Daoy (cell line): ENCODE results near the gene RAB17. TPM values are rescaled to one million over a fixed set of nuclear protein-coding genes. Genes with fewer than 3 reads are reported as not detected.

Experiments used
- DNase-seq: peaks from one replicate; pipeline ENCODE4 v3.0.0-alpha.2; 2015; ENCODE audit warnings: low read depth
- total RNA-seq: library from RNA; depleted of rRNA; stranded (reverse); fragments of >200 nt; shearing (Covaris generic); gene quantifications from 2 replicates; pipeline ENCODE4 v1.2.3, GENCODE V29; 2014

The RAB17 gene
- total RNA-seq, 1 experiment from 2014 or later: 0.40 TPM

DNA sequence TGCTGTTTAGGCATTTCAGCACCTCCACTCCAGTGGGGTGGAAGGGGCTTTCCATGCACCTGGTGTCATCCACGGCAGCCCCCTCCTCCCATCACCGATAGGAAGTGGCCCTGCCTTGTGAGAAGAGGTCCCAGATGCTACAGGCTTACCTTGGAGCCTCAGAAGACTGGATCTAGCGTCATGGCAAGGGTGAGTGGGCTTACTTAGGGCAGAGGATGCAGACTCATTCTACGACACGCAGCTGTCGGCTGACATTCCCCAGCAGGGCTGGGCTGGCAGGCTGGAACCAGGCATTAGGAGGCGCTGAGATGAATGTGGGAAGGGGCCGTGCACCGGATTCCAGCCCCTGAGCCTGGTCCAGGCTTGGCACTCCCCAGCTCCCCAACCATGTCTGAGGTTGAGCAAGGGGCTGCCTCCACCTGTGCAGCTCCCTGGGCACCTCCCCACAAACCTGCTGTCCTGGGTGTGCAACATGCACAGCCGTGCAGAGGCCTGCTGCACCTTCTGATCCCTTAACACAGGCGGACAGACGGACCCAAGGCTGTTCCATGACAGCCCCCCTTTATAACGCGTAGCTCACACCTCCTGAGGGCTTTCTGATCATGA is 25.9 kb downstream of the RAB17 start:
- no peak for DNase-seq

DNA sequence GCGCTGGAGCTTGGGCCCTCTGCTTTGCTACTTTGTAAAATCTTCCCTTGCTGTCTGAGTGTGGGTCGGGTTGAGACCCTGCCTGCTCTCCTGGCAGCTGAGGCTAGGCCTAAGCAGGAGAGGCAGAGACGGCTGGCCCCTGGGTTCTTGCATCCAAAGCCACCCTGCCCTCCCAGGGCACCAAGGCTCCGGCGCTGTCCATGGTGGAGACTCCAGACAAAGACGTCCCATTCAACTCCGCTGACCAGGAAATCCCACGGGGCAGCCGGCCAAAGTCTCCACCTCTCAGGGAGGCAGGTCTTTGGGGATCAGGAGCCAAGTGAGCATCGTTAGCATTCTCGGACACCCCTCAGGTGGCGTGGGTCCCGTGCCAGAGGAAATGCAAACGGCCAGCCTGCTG is 26.7 kb downstream of the RAB17 start:
- DNase-seq: no peak

DNA sequence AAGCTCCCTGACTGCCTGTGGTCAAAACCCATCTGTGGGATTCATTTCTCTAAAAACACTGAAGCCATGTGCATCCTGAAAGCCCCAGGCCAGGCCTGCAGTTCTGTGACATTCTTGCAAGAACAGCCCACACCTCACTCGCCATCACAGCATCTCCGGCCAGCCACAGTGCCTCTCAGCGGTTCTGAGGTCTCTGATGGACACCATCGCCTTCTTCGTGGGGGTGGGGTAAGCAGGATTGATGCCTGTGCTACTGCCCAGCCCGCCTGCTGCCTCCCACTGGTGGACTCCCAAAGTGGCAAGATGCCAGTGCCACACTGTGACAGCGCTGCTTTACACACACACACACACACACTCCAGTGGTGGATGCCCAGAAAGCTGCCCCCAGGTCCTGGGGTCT is 29.3 kb downstream of the RAB17 start:
- DNase-seq: no peak

DNA sequence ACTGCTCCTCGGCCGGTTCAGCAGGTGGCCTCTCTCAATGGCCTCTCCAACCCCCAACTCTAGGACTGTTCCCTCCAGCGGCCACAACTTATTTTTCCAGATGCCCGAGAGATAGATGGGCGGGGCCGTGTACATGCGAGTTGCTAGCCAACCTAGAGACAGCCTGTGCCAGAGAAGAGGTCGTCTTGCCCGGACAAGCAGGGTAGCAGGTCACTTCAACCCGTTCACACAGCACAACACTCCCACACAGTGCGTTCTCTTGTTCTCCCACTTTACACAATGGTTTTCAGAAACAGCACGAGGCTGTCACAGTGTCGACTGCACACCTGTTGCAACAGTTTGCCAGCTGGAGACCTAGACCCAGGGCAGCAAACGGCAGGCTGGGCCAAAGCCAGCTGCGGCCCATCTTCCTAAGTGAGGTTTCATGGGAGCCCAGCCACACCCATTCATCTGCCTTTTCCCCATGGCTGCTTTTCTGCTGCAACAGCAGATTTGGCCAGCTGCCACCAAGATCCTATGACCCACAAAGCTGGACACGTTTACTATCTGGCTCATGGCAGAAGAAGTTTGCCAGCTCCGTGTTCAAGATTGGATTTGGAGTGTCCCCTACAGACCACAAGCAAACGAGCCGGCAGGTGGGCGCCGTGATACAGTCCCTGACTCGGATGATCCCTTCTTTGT is 31.4 kb downstream of the RAB17 start:
- DNase-seq: peak; percentile 64

DNA sequence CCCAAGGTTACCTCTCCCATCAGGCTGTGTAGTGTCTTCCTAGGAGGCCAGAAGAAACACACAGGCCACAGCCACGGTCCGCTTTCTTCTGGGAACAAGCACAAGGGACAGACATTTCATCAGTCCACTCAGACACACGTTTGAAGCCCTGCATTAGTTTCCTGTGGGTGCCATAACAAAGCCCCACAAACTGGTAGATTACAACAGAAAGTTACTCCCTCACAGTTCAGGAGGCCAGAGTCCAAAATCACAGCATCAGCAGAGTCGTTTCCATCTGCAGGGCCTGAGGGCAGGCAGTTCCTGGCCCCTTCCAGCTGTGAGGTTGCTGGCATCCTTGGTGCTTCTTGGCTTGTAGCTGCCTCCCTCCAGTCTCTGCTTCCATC is 32.9 kb downstream of the RAB17 start:
- no peak for DNase-seq

DNA sequence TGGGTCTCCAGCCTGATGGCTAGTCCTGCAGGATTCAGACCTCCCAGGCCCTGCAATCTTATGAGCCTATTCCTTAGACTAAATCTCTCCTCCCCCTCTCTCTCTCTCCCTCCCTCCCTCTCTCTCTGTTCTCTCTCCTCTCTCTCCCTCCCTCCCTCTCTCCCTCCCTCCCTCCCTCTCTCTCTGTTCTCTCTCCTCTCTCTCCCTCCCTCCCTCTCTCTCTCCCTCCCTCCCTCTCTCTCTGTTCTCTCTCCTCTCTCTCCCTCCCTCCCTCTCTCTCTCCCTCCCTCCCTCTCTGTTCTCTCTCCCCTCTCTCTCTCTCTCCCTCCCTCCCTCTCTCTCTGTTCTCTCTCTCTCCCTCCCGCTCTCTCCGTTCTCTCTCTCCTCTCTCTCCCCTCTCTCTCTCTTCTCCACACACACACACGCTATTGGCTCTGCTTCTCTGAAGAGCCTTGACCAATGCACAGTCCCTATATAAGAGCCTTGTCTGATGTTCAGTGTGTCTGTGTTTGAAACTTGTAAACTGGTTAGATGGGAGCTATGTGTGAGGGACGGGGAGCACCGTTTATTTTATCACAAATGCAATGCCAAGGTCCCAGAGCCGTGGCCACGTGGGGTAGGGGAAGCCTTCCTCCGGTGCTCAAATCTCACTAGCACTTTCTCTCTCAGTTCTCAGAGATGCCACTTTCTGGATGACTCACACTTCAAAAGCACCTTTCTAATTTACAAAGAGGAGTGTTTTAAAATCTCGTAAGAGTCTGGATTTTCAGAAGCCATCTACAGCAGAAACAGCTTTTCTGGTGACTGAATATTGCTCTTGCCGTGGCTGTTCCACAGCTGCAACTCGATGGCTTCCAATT is 33.5 kb downstream of the RAB17 start:
- no peak for DNase-seq

DNA sequence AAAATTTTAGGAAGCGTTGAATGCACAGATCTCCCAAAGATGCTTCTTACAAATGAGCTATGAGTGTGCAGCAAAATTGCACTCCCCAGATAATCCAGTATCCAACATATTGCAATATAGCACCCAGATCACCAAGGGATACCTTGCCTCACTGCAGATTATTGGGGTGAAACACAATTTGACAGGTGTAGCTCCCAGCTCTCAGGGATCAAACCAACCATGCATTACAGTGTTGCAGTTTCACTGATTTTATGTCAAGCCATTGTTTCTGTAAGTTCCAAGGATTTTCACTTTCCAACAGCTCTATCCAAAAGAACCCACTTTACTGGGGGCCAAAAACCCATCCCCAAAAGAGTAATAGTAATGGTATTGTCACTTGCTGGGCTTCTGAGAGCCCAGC is 35.0 kb downstream of the RAB17 start:
- no peak for DNase-seq

DNA sequence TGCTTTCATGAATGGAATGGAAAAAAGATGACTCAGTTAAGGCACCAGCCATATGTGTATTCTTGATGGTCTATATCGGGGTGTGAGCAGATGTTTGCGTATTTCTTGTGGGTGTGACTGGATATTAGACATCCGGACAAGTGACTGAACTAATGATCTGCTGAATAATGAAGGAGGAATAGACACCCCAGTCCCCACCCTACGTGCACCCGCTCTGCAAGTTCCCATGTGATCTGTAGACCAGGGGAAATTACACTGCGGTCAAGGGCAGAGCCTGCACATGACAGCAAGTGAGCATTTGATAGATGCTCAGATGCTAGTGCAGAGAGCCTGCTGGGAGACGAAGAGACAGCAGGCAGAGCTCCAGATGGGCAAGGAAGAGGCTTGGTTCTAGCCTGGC is 36.6 kb downstream of the RAB17 start:
- DNase-seq: no peak

DNA sequence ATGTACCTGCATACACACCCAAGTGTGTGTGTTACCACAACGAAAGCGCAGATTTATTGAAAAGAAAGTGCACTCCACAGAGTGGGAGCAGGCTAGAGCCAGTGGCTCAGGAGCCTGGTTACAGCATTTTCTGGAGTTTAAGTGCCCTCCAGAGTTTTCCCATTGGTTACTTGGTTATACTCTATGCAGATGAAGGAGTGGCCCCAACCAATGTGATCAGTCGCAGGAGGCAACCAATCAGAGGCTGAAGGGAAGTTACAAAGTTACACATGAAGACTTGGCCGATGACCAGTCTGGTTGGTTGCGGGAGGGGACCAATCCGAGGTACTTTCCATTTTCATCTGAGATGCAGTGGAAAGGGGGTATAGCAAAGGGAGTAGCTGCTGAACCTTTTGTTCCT is 37.6 kb downstream of the RAB17 start:
- no peak for DNase-seq

DNA sequence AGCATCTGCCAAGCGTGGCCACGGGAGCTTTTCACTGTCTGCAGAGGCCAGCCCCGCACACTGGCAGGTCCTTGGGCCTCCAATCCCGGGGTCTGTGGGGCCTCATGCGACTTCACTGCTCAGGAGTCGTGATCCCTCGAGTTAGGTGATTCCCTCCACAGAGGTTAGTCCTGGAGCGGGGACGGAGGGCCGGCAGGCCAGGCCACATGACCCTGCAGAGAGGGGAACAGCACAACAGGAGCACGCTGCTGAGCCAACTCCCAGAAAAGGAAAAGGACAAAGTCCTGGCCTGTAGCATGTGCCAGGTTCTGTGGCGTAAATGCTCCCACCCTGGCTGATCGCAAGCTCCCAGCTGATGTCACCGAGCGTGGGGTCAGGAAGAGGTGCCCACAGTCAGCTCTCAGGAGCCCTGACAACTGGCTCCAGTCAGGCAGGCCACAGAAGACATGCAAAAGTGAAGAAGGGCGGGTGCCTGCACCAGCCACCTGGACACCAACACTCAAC is 39.4 kb downstream of the RAB17 start:
- DNase-seq: no peak

DNA sequence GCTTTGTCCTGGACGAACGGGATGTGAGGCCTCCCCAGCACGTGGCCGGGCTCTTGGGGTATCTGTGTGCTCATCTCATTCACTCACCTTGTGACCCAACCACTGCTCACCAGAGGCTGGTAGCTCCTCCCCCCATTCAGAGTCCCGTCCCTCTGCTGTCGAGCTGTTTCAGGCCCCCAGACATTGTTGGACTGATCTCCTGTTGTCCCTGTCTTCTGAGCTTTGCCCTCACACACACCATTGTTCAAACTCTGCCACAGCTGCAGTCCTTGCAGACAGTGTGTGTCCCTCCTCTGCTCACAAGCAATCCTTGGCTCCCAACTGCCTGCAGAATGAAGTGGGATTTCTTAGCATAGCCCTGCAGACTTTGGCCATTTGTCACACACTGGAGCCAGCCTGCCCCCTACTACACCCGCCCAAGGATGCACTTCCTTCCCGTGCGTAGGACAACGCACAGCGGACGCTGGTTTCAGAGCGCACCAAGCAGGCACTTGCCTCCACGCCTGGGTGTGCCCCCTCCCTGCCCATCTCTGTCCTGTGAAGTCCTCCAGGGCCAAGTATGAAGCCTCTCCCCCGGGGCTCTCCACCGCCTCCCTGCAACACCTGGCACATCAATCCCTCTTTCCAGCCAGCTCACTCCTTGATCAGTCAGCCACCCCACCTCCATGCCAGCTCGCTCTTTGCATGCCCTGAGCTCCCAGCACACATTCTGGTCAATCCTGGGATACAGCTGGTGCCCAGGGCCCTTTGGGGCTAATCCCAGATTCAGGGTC is 40.7 kb downstream of the RAB17 start:
- no peak for DNase-seq

DNA sequence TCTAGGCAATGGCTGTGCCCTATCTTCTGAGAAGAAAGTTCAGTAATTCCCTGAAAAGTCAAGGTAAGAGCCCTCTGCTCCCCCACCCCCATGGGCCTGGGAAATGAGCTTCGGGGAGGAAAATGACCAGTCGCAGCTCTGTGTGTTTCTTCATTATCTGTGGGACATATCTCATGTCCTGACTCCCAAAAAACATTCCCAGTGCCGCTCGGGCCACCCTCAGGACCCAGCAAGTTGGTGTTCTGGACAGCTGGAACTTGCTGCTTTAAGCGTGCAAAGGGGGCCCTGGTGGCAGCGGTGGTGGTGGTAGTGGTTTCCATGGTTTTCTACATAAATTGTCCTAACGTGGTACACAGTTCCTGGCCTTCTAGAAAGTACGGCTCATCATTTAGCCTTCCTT is 41.3 kb downstream of the RAB17 start:
- no peak for DNase-seq

DNA sequence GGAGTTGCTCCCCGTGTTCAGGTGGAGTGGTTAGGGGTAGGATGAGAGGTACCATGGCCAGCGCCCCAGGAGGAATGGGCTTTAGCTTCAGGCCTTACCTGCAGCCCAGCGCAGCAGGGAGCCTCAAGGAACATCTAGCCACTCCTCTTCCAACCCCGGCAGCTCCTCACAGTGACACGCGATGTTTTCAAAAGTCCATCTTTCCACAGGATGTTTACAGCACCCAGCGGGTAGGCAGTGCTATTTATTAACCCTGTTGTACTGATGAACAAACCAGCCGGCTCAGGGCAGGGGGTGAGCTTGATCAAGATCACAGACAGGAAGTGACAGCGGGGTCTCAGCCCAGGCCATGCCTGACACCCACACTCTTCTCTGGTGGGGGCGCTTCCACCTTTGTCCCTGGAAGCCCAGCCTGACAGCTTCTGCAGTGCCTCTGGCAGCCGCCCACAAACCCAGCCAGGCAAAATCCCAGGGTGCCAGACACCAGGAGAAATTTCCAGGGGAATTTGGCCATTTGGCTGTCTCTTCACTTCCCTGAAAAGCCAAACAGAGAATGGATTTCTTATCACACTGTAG is 42.6 kb downstream of the RAB17 start:
- no peak for DNase-seq

DNA sequence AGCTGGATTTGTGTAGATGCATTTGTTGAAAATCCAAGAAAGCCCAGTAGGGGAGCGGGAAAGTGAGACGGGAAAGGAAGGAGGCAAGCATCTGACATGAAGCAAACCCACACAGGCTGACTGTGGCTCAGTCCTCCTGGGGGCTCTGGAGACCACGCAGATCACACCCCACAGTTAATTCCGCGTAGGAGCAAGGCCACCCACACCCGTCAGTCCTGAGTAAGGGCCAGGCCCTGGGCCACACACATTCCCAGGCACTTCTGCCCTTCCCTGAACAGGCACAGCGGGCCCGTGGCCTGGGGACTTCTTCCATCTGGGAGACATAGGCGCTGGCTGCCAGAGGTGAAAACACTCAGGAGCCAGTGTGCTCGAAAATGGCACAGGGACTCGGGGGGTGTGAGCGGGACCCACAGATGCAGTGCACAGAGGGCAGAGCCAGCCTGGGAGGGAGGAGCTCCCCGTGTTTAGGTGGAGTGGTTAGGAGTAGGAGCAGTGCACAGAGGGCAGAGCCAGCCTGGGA is 43.6 kb downstream of the RAB17 start:
- no peak for DNase-seq

DNA sequence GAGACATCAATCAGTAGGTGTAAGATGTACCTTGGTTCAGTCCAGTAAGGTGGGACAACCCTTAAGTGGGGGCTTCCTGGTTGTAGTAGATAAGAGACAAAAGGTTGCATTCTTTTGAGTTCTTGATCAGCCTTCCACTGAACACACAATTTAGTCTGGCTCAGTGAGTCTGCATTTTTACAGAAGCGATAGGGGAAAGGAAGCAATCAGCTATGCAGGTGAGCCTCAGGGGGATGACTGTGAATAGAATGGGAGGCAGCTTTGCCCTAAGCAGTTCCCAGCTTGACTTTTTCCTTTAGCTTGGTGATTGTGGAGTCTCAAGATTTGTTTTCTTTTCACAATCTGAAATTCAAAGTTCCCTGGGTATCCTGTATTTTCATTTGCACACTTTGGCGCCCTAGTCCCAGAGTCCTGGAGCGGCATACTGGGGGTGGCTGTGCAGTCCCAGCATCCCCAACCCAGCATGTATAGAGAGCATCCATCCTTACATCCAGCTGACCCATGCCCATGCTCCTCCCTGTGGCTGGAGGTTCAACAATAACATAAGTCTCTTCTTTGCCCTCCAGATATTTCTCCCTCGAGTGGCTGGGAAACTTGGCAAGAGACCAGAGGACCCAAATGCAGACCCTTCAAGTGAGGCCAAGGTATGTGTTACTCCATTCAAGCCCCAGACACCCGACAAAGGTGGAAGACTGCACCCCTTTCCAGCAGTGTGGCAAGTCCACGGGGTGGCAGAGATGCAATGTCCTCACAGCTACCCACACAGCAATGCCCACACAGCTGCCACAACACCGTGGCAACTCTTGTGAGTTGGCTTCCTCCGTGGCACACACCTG is 44.3 kb downstream of the RAB17 start:
- no peak for DNase-seq

DNA sequence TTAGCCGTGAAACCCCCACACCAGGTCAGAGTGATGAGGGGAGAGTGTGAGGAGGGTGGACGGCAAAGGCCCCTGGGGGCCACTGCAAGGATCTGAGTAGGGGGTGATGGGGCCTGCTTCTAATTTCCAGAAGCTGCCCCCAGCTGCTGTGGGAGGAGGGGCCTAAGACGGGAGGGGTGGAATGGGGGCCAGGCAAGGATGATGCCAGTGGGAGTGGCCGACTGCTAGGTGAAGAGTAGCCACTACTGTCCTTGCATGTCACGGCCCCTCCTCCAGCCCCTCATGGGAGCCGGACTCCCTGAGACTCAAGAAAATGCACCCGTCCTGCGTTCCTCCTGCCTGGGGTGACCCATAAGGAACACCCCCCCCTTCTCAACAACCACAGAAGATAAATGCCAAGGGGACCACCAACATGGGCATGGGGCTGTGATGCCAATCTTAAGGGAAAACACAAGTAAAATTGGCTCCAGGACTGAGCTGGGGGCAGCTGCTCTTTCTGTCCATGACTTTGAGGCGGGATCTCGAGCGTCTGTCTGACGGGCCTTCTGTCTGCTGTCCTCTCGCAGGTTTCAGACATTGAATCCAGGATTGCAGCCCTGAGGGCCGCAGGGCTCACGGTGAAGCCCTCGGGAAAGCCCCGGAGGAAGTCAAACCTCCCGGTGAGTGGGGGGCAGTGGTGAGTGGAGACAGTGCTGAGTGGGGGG is 48.4 kb downstream of the RAB17 start:
- DNase-seq: no peak

DNA sequence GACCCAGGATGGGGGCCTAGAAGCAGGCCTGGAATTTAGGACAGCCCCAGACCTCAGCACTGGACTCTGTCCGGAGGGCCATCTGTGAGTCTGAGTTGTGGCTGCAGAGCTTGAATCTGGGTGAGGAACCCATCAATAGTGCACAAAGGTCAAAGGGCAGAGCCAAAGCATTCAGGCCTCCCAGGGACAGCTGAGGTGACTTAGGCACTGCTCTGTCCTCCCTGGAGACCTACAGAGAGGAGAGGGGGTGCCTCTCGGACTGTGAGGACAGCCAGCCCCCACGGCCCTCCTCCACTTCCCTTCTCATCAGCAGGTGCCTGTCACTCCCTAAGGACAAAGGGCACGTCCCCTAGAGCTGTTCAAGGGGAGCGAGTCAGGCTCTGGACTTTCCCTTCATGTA is 49.3 kb downstream of the RAB17 start:
- DNase-seq: no peak

DNA sequence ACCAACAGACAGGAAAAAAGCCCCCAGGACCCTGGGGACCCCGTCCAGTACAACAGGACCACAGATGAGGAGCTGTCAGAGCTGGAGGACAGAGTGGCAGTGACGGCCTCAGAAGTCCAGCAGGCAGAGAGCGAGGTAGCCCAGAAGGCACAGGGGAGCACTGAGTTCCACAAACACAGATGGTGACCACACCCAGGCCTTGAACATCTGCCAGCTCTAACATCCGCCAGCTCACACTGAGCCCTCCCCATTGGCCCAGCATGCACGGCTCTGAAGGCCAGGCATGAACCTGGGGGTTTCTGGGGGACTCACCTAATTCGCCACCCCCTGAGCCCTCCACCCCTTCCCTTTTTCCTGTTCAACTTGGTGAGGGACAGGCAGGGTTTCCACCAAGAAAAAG is 49.7 kb downstream of the RAB17 start:
- peak; percentile 73 for DNase-seq

DNA sequence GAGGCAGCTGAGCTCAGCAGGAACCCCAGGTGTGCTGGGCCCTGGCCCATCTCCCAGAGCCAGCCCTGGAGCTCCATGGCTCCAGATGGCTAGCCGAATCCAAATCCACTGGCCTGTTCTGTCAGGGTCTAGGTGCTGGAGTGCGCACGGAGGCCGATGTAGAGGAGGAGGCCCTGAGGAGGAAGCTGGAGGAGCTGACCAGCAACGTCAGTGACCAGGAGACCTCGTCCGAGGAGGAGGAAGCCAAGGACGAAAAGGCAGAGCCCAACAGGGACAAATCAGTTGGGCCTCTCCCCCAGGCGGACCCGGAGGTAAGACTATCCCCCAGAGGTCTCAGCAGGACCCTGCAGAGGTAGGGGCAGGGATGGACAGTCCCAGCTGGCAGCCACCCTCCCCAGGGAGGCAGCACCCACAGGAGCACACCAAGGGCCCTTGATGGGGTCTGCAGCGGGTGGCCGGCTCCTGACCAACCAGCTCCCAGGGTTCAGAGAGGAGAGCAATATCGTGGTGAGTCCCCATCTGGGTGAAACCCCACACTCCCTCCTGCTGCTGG is 50.2 kb downstream of the RAB17 start:
- DNase-seq: no peak

DNA sequence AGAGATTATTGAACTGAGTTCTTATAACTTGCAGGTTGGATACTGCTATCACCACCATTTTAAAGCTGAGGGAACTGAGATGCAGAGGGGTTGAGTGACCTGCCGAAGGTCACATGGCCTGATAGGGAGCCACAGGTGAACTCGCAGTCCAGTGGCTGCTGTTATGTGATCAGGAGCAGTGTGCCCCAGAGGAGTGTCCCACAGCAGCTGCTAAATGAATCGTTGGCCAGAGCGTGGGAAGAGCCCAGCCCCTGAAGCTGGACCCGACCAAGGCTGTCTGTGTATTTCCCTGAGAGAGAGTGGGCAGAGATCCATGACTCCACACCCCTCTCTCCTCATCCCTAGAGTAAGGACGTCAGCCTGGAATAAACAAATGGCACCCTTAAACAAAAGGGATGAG is 50.9 kb downstream of the RAB17 start:
- no peak for DNase-seq
